ENCODE results near the gene RGS11.

Gene RGS11

DNA sequence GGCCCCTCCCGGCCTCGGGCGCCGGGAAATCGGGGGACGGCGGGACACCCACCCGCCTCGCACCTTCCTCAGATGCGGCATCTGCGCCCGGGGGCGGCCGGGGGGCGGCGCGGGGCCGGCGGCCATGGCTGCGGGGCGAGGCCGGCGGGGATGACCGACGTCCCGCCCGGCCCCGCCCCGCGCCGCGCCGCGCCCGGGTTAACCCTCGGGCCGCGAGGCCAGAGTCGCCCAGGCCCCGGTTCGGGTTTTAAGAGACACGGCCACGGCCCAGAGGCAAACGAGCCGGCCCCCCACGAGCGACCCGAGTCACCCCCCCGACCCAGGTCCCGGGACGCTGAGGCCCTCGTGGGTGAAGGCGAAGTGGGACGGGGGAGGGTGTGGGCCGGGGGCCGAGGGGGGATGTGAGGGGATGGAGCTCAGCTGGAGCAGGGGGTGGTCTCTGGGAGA lies at the start of gene RGS11:
Gene RGS11, minus strand, starts transcription at position 159 of the 447 bp plus-strand sequence. Its CDS starts 33 bp downstream, at position 126.
- DNase-seq (ENCODE audit: low read depth), result no peak

DNA sequence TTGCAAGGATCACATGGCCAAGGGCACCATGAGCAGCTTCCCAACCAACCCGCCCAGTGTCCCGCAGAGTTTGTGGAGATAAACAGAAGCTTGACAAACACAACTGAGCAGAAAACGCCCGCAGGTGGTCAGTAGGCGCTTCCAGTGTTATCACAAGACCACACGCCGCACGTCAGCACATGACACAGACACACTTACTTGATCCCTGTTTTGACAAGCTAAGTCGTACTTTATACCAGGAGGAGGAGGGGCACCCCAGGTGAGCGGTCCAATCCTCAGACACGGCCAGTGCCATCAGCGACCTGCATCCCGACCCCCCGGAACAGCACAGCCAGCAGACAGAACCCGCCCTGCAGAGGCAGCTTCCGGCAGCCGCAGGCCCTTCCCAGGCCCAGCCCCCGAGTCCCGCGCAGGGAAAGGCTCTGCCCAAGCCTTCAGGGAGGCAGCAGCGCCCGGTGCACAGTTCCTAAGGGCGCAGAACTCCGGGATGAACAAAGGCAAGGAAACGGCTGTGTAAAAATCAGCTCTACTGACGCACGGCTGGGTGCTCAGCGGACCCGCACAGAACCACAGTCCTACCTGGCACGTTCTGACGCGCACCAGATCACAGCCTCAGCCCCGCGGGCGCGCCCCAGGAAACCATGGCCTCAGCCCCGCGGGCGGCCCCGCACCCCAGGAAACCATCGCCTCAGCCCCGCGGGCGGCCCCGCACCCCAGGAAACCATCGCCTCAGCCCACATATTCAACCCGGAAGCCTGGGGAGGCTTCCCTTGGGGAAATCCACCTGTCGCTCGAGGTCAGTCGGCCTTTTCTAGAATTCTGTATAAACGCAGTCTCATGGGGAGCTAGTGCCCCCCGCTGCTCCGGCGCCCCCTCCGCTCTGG lies 48.9 kb upstream of the RGS11 start:
- DNase-seq (ENCODE audit: low read depth), result no peak

DNA sequence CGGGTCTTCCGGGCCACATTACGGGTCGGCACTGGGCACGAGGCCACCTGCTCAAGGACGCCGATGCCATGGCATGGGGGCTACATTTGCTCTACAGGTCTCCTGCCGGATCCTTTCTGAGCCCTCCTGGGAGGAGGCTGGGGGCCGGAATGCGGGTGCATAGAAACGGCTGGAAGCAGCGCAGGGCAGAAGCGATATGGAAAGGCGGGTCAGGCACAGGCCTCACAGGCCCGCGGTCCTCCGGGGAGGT lies 48.4 kb upstream of the RGS11 start:
- DNase-seq (ENCODE audit: low read depth), result no peak

DNA sequence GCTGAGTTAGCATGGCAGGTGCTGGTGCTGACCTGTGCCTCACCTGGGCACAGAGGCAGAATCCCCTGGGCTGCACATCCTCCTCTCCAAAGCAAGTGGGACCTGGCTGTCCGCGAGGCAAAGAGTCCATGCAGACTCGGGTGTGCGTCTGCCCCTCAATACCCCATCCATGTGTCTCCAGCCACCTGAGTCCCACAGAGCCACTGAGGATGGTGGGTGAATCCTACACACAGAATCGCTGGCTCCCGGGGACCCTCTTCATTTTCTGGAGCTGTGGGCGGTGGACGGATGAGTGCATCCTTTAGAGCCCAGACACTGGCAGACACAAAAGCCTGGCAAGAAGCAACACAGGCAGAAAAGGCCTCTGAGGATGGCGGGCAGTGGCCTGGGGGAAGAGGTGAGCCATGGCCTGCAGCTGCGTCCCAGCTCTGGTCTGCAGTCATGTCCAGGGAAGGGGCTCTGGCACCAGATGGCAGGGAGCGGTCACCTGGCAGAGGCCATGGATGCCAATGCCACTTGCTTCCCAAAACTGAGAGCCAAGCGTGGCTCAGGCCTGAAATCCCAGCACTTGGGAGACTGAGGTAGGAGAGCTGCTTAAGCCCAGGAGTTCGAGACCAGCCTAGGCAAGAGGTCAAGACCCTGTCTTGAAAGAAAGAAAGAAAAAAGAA lies 46.9 kb upstream of the RGS11 start:
- no peak for DNase-seq (ENCODE audit: low read depth)

DNA sequence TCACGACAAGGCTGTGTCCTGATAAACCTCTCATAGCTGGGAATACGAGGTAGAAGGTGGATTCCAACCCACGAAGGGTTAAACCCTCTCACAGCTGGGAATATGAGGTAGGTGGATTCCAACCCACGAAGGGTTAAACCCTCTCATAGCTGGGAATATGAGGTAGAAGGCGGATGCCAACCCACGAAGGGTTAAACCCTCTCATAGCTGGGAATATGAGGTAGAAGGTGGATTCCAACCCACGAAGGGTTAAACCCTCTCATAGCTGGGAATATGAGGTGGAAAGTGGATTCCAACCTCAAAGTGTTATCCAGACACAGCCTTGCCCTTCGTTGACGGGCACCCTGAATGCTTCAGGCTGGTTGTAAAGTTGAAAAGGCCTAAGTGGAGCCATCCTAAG lies 45.8 kb upstream of the RGS11 start:
- DNase-seq (ENCODE audit: low read depth), result no peak

DNA sequence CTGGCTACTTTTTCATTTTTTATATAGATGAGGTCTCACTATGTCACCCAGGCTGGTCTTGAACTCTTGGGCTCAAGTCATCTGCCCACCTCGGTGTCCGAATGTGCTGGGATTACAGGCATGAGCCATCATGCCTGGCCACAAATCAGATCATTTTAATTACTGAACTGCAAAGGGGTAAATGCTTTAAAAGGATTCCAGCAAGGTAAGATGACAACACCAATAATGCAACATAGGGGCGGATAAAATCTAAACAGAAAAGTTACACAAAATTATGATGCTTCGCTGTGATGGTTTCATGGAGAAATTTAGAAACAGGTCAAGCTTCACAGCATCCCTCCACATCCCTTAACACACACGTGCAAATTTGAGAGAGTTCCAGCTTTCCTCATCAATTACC lies 44.5 kb upstream of the RGS11 start:
- DNase-seq (ENCODE audit: low read depth), result no peak

DNA sequence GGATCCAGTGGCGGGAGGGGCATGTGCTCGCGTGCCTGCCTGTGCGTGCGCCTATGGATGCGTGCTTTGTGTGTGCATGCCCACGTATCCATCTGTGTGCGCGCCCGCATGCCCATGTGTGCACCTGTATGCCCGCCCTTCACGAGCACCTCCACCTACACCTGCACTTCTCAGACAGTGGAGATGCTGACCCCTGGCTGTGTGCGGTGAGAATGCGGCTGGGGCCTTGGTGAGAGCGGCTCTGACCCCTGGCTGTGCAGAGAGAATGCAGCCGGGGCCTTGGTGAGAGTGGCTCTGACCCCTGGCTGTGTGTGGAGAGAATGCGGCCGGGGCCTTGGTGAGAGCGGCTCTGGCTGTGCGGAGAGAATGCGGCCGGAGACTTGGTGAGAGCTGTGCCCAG lies 42.9 kb upstream of the RGS11 start:
- DNase-seq (ENCODE audit: low read depth), result no peak

DNA sequence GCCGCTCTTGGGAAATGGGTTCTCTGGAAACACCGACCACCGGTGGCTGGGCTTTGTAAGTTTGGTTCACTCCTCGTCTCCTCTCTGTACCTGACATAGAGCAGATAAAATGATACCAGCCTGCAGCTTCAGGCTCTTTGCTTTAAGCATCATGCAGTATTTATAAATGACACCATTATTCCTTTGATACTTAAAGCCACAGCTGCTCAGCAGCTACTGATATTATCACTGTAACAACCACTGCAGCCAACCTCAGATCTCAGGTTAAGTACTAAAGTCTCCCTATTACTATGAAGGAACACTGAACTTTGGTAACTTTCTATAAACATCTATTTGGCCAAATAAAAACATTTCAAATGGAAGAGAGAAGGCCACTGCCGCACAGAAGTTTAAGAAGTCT lies 41.8 kb upstream of the RGS11 start:
- DNase-seq (ENCODE audit: low read depth), result no peak

DNA sequence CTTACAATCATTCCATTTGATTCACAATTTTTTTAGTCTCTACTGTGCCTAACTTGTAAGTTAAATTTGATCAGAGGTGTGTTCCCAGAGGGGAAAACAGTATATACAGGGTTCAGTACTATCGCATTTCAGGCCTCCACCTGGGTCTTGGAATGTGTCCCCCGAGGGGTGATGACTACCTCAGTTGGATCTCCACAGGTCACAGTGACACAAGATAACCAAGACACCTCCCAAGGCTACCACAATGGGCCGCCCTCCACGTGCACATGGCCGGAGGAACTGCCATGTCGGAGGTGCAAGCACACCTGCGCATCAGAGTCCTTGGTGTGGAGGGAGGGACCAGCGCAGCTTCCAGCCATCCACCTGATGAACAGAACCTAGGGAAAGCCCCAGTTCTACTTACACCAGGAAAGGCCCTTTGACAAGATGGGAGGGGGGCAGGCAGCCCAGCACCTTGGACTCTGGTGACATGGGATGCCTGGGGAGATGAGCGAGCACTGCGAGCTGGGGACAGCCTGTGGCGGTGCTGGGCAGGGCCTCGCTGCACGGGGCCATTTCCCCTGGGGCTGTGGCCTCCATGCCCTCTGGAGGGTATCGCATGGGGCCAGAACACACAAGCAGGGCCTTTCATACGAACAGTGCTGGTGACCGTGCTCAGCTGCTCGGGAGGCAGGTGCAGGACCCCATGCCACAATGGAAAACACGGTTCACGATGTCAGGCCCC lies 41.2 kb upstream of the RGS11 start:
- DNase-seq (ENCODE audit: low read depth), result no peak

DNA sequence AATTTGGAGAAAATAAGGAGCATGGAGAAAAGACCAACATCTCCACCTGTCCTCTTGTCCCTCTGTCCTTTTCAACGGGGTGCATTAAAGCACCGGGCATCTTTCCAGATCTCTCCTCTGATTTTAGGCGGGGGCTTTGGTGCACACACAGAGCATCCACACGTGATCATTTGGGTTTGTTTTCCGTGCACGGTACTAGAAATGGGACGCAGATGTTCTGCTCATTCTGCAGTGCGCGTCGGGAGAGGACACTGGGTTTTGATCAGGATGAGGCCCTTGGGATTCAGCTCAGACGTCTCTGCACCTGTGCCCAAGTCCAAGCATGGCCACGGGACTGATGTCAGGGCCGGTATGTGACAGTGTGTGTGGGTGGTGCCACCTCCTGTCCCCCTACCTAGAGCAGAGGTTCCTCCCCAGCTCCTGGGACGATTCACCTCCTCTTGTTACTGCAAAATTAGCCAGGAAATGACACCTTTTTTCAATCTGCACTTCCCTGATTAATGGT lies 39.1 kb upstream of the RGS11 start:
- DNase-seq (ENCODE audit: low read depth), result no peak

DNA sequence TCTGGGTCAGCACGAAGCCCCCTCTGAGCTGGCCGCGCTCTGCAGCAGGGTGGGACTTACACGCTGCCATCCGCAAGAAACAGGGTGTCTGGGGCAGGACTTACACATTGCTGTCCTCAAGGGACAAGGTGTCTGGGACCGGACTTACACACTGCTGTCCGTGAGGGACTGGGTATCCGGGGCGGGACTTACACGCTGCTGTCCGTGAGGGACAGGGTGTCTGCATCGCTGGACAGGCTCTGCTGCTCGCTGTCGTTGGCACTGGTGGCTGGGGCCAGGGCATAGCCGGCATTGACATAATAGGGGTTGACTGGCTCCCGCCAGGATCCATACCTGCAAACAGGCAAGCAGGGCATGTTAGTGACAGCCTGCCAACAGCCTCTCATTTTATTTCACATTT lies 38.6 kb upstream of the RGS11 start:
- DNase-seq (ENCODE audit: low read depth), result no peak

DNA sequence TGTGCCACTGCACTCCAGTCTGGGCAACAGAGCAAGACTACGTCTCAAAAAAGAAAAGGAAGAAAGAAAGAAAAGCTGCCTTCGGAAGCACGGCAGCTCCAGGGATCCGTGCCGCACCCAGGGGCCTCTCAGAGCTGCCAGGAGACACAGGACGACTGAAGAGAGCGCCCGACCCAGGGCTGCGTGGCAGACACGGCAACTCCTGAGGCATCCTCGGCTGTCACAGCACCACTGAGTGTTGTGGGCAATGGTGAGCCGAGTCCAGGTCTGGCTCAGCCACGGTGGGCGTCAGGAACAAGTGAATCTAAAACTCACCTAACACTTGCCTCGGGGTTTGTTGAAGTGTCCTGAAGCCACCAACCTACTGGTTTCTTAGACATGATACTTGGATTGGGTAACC lies 36.0 kb upstream of the RGS11 start:
- no peak for DNase-seq (ENCODE audit: low read depth)

DNA sequence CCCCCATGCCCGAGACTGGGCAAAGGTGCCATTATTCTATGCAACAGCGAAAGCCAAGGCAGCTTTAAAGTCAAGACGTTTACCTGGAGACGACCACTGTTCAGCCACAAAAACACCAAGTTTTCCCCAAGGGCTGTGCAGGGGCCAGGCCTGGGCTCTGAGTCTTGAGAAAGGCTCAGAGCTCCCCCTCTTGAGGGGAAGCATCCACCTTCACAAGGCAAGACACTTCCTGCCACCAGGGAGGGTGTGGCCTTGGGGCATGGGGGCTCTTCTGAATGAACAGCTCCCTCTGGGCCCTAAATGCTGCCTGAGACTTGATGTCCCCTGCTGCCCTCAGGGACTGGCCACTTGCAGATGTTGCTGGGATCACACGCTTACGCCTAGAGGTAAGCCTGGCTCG lies 33.7 kb upstream of the RGS11 start:
- DNase-seq (ENCODE audit: low read depth), result no peak

DNA sequence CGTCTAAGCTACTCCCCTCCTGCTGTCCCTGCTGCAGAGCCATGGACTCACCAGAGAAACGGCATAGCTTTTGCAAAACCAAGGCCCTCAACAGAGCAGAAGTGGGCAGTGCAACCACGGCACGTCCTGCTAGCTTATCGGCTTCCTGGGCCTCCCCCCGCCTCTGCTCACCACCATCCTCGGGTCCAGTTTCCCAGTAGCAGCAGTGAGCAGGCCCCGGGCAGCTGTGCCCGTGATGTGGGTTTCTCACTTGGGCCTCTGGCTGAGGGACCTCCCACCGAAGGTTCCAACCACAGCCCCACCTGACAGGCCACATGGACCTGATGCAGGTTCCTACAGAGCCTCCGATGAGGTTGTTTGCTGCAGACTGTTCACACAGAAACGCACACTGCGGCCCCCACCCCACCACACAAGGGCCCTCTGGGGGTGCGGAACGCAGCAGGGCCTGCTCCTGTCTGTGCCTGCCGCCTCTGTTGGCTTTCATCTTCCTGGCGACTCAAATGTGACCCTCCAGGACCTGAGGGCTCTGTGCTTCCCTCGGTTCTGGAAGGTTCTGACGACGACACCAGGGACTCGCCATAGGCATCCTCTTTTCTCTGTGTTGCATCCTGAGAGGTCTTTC lies 32.1 kb upstream of the RGS11 start:
- no peak for DNase-seq (ENCODE audit: low read depth)

DNA sequence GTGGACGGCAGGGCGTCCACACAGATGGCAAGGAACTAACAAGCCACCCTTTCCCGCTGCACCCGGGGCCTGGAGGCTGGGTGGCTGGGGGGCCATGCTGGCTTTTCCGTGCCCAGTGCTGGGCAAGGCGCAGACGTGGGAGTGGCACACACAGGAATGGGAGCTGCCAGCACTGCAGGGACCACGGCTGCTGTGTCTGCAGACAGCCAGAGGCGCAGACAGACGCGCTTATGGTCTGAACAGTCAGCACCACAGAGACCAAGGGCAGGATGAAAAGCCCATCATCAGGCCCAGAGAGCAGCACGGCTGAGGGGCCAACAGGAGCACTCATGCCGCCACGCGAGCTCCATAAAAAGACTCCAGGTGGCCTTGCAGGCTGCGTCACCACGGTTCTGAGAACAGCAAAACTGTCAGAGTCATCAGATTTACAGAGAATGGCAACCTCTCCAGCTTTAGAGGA lies 31.2 kb upstream of the RGS11 start:
- DNase-seq (ENCODE audit: low read depth), result no peak

DNA sequence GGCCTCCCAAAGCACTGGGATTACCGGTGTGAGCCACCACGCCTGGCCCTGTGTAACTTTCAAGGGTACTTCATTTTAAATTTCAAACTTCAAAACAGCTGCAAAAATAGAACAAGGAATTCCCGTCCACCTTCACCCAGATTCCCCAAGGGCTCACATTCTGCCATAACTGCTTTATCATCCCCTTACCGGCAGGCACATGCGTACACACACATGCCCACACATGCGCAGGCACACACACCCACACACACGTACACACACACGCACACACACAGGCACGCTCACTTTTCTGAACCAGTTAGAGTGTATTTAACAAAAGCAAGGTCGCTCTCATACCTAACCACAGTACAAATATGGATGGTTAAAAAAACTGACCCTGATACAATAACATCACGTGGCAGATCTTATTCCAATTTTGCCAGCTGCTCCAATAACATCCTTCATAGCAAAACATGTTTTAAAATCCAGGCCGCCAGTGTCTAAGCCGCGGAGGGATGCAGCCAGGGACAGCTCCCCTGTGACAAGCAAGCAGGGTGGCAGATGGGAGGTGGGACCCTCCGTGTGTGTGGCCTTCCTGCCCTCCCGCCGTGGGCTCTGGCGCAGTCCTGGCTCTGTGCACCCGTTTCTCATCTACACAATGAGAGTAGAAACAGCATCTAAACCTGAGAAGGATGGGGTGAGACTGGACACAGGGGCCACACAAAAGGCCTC lies 30.3 kb upstream of the RGS11 start:
- no peak for DNase-seq (ENCODE audit: low read depth)

DNA sequence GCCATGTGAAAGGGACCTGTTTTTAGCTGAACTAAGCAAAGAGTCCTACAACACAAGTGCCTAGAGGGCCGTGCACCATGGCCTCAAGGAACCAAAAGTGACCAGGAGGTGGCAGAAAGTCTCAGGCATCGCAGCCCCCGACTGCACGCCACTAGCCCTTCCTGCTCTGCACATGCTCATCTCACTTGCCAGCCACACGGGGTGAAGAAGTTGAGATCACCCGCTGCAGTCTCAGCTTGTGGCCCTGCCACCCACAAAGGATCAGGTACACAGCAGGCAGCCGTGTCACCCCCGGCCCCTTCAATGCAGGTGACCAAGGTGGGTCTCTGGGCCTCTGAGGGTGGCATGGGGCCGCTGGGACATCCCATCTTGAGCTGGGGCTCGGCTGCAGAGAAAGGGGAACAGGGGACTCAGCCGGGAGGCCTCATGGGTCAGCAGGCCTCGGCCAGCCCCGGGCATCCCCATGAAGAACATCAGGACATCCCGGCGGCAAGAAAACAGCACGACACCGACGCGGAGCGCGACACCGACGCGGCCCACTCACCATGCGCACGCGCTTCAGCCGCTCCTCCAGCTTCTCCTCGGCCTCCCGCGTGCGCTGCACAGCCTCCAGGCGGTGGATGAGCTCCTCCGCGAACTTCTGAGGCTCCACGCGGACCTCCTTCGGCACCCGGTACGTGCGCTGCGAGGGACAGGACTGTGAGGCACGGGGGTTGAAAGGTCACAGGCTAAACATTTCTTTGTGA lies 28.2 kb upstream of the RGS11 start:
- DNase-seq (ENCODE audit: low read depth), result peak; percentile 34

DNA sequence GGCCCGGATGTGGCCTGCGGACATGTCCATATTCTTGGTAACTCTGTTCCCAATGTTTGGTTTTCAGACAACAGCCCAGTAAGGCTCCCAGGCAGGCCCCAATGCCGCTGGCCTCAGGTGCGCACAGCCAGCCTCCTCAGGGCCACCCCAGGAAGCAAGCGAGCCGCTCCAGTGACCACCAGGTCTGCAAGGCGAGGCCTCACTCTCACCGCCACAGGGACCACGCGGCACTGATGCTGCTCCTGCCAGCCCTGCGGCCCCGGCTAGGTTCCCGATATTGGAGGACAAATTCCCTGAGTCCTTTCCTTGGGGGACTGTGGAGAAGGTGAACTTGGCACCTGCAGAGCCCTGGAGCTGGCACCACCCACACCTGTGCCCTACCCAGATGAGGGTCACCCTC lies 26.2 kb upstream of the RGS11 start:
- no peak for DNase-seq (ENCODE audit: low read depth)

DNA sequence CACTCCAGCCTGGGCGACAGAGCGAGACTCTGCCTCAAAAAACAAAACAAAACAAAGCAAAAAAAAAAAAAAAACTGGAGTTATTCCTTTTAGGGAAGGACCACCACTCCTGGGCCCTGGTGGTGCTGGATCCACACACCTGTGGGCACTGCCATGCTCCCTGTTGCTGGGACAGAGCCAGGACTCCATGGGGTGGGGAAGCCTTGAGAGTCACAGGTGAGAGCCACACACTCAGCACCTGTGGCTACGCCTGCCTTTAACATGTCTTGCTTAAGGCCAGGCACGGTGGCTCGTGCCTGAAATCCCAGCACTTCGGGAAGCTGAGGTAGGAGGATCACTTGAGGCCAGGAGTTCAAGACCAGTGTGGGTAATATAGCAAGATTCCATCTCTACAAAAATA lies 25.5 kb upstream of the RGS11 start:
- DNase-seq (ENCODE audit: low read depth), result no peak

DNA sequence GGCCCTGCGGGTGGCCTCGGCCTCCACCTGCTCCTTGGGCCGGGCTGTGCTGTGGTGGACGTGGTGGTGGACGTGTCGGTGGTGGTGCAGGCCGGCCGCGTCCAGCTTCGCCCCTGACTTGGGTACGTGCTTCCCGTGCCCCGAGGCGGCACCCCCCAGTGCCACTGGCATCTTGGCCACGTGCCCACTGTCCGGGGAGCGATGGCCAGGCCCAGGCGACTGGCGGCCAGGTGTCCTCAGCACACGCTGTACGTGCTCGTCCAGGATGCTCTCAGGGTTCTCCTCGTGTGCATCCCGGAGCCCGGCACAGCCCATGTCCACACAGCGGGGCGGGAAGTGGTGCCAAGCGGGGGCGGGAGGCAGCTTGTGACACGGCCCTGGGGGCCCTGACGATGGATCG lies 22.1 kb upstream of the RGS11 start:
- DNase-seq (ENCODE audit: low read depth), result no peak

All from CMK (cell line).